Measurements from ENCODE around the gene SOX8. TPM values are rescaled to one million over a fixed set of nuclear protein-coding genes. Genes with fewer than 3 reads are reported as not detected.

Gene SOX8
- total and polyA plus RNA-seq, 10 of the 15 experiments (the other 5 are each of a cell fraction or from before 2014, with no cell fraction given): not detected

DNA sequence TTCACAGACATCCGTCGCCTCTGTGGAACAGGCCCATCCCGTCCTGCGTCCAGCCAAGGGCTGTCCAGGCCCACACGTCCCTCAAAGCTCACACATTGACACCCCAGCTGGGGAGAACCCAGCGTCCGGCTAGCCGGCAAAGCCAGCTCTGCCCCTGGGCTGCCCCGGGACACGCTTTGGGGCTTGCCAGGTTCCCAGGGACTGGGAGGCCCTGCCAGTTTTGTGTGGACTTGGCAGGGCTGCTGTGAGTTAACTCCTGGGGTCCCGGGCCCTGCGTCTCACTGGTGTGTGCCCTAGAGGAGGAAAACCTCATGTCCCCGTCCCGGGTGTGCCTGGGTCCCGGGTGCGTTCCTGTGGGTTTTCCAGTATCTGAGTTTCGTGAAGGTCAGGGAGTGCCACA lies 6.3 kb downstream of the SOX8 start (continued):
- TF ChIP-seq REST (IDR thresholded peaks at IDR 0.05; ENCODE audit: low read depth, low read length): no peak
- TF ChIP-seq ASH2L (IDR thresholded peaks at IDR 0.05; ENCODE audit: borderline replicate concordance, low read depth): no peak
- no peak for TF ChIP-seq RBBP5 (conservative IDR thresholded peaks at IDR 0.05)
- TF ChIP-seq POLR2AphosphoS5 (IDR thresholded peaks at IDR 0.05; ENCODE audit: low read length): no peak
- TF ChIP-seq NRF1 (conservative IDR thresholded peaks at IDR 0.05; ENCODE audit: low read depth, low read length): no peak
- no peak for TF ChIP-seq ELK1 (IDR thresholded peaks at IDR 0.05; ENCODE audit: low read depth, low read length)

DNA sequence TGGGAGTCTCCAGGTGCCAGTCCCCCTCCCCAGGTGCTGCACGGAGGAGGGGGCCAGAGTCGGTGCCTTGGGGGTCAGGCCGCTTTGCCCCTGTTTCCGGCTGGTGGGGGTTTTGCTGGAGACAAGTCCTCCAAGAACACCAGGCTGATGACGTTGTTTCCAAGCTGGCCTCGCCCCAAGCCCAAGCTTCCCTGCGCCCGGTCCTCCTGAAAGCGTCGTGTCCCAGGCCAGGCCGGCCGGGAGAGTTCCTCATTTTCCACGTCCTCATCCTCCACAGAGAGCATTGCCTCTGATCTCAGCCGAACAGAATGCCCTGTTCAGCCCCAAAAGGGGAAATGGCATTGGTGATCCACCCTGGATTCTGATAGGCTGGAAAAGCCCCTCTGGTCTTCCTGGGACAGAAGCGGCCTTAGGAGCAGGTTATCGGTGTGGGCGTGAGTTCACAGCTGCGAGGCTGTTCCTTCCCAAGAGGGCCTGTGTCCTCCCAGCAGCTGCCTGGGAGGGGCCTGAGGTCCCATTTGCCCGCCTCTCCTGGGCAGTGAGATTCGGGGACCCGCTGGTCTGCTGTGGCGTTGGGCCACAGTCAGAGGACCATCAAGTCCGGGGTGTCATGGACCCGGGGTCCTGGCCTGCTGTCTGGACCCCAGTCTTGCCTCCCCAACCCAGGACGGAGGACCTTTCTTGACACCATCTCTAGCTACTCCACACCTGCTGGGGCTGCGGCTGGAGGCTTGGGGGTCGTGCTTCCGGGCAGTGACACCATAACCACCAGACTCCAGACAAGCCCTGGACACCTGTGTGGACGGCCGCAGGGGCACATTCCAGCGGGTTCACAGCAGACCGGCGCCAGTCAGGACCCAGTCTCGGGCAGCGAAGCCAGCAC lies 7.1 kb downstream of the SOX8 start:
- in situ Hi-C loops (cut with MboI): no loop called here
- no peaks in the 10 kb centered on the region for H3K9me3 ChIP-seq (replicated peaks; ENCODE audit: control insufficient read depth, insufficient read depth, low read length)
- ChIA-PET RAD21 (ENCODE audit: unreplicated experiment) (no interaction called here), POLR2A (no interaction called here), SMC1A (ENCODE audit: uncharacterized antibody, unreplicated experiment) (no interaction called here), CTCF (no interaction called here)
- 45% methylated on average over 34 of the region's 35 CpGs for WGBS (ENCODE audit: insufficient coverage, insufficient replicate concordance, low lambda C conversion rate, missing lambda C conversion rate)
- no peak overlapping the region for H2AFZ ChIP-seq (ENCODE audit: control insufficient read depth, low read depth, low read length)
- H3K4me3 ChIP-seq: no peak overlapping the region
- no peaks in the 10 kb centered on the region for H3K79me2 ChIP-seq (ENCODE audit: control insufficient read depth, insufficient read depth, low read length)
- BruUV-seq (replicated peaks): no TSS peak
- ATAC-seq: no peak
- no peak overlapping the region for H3K4me2 ChIP-seq (ENCODE audit: control insufficient read depth, insufficient read depth)
- no peak for FAIRE-seq
- intact Hi-C loops (cut with micrococcal nuclease; ENCODE audit: unreplicated experiment): no loop called here
- no peaks in the 10 kb centered on the region for H3K4me1 ChIP-seq (ENCODE audit: control insufficient read depth, insufficient read depth, low read length)
- TF ChIP-seq CHD4 (IDR thresholded peaks at IDR 0.05): no peak
- H4K20me1 ChIP-seq (ENCODE audit: control insufficient read depth, insufficient read depth): no peaks in the 10 kb centered on the region
- no peak overlapping the region for H3K9ac ChIP-seq (ENCODE audit: control insufficient read depth, insufficient read depth, low read length)
- no peak overlapping the region for H3K27ac ChIP-seq (ENCODE audit: control insufficient read depth, insufficient read depth)
- H3K27me3 ChIP-seq (replicated peaks in 1 of 2; ENCODE audit: control insufficient read depth in 2 of 2, insufficient read depth in 2 of 2, low read length in 1 of 2): no peaks in the 10 kb centered on the region
- DNase-seq (ENCODE audit: low read depth, low spot score): no peak
- no peaks in the 10 kb centered on the region for H3K36me3 ChIP-seq (ENCODE audit: control insufficient read depth in 2 of 2, insufficient read depth in 2 of 2, low read length in 1 of 2)

Data from GM12878 (cell line).